MCF 10A (cell line): Measurements from ENCODE around the gene TMUB1. TPM values are rescaled to one million over a fixed set of nuclear protein-coding genes. Genes with fewer than 3 reads are reported as not detected.

Source experiments
- BruUV-seq: library from RNA; stranded (reverse); fragments of 400-500 nt; replicated peaks from 2 replicates; lab custom pipeline; 2021; lab: Mats Ljungman, UMichigan
- CTCF ChIA-PET: fragments of 300-600 bp; sonication (Branson Sonifier 250); formaldehyde crosslinking; extraction: SDS; loops from one replicate; lab custom pipeline; 2021; ENCODE audit warnings: antibody characterized with exemption, inconsistent platforms; lab: Yijun Ruan, JAX
- POLR2A ChIA-PET: fragments of 300-600, 350-650 bp; sonication (Branson Sonifier 250); formaldehyde crosslinking; extraction: SDS; loops from one replicate; lab custom pipeline; 2020; ENCODE audit warnings: antibody characterized with exemption, inconsistent platforms; lab: Yijun Ruan, JAX
- DNase-seq: peaks from one replicate; pipeline ENCODE4 v3.0.0-alpha.2; 2018; ENCODE audit not compliant: unreplicated experiment
- H3K27ac Mint-ChIP-seq: one replicate; pipeline ENCODE4 v1.8.0; 2022; ENCODE audit warnings: mild to moderate bottlenecking, low read depth, mixed read lengths; ENCODE audit not compliant: unreplicated experiment
- H3K27me3 Mint-ChIP-seq: one replicate; pipeline ENCODE4 v1.8.0; 2022; ENCODE audit warnings: mixed read lengths; ENCODE audit not compliant: insufficient read depth, unreplicated experiment
- H3K36me3 Mint-ChIP-seq: one replicate; pipeline ENCODE4 v1.8.0; 2022; ENCODE audit warnings: mild to moderate bottlenecking, moderate library complexity, mixed read lengths; ENCODE audit not compliant: insufficient read depth, unreplicated experiment
- H3K4me1 Mint-ChIP-seq: one replicate; pipeline ENCODE4 v1.8.0; 2022; ENCODE audit warnings: mixed read lengths; ENCODE audit not compliant: insufficient read depth, unreplicated experiment
- H3K4me3 Mint-ChIP-seq: one replicate; pipeline ENCODE4 v1.8.0; 2022; ENCODE audit warnings: mild to moderate bottlenecking, moderate library complexity, mixed read lengths; ENCODE audit not compliant: unreplicated experiment
- H3K9me3 Mint-ChIP-seq: one replicate; pipeline ENCODE4 v1.8.0; 2022; ENCODE audit warnings: mixed read lengths; ENCODE audit not compliant: unreplicated experiment
- CTCF ChIP-seq: fragments of 200-600 bp; IDR thresholded peaks from one replicate; pipeline ENCODE4 v1.8.0; 2022; ENCODE audit warnings: antibody characterized with exemption, mild to moderate bottlenecking; ENCODE audit not compliant: unreplicated experiment
- intact Hi-C: fragments of 100-400 bp; cut with micrococcal nuclease; formaldehyde crosslinking; loops from 2 replicates; pipeline ENCODE4 v1.14.1; 2022
- total RNA-seq: library from RNA; stranded (reverse); gene quantifications from 2 replicates; pipeline ENCODE4 v1.2.3, GENCODE V29; 2022

The TMUB1 gene
- total RNA-seq, 1 experiment from 2014 or later = 30.1 TPM

DNA sequence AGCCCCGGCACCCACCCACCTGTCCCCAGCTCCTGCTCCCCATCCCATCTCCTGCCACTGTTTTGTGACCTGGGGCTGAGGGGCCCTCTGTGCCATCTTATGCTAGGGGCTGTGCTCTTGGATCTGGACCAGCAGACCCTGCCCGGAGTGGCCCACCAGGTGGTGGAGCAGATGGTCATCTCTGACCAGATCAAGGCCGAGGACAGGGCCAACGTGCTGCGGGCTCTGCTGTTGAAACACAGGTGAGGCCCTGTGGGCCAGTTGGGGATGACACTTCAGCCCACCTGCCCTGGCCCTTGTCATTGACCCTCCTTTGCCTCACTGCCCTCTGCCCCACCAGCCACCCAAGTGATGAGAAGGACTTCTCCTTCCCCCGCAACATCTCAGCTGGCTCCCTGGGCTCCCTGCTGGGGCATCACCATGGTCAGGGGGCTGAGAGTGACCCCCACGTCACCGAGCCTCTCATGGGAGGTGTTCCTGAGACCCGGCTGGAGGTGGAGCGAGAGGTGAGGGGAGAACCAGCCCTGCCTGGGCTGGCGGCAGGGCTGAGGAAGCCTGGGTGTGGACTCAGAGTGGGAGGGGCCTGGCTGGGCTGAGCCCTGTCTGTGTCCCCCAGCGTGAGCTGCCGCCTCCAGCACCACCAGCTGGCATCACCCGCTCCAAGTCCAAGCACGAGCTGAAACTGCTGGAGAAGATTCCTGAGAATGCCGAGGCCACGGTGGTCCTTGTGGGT lies 13.3 kb downstream of the TMUB1 start:
- no peaks in the 10 kb centered on the region for H3K4me1 Mint-ChIP-seq
- intact Hi-C loops = no loop called here
- no peaks in the 10 kb centered on the region for H3K27me3 Mint-ChIP-seq
- TF ChIP-seq CTCF = no peak
- H3K9me3 Mint-ChIP-seq = no peaks in the 10 kb centered on the region
- POLR2A ChIA-PET = no interaction called here
- no peak for DNase-seq
- BruUV-seq = no TSS peak
- H3K27ac Mint-ChIP-seq = no peak overlapping the region
- CTCF ChIA-PET = interaction anchor here (0.8 kb wide), 1 partner anchor 46 kb away, joined by 3 read pairs; no protein-coding TSS in a partner anchor
- H3K36me3 Mint-ChIP-seq = peaks cover 76% of the 10 kb centered on the region
- H3K4me3 Mint-ChIP-seq = no peak overlapping the region

DNA sequence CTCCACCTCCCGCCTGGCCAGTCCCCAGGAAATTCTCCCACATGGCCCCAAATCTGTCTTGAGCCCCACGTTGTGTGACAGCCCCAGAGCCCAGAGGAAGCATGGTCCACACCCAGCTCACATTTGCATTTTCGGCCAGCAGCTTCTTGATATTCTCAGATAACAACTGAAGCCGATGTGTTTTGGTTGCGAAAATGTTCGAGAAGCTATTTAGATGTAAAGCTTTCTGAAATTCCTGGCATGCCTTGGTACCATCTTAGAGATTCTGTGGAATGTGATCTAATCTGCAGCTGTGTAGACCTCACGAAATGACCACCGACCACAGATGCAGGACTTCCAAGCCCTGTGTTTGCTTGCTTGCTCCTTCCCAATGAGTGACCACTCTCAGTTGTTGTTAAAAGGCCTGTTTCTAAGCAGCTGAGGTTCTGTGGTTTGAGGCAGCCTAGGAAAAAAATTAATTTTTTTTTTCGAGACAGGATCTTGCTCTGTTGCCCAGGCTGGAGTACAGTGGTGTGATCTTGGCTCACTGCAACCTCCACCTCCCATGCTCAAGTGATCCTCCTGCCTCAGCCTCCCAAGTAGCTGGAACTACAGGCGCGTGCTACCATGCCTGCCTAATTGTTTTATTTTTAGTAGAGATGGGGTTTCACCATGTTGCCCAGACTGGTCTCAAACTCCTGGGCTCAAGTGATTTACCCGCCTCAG lies 15.1 kb downstream of the TMUB1 start:
- ChIA-PET POLR2A (interaction anchor here (0.7 to 1.2 kb wide), 3 partner anchors 10 to 26 kb away, joined by 3 read pairs; partner anchors contain the start of gene CDK5), CTCF (interaction anchor here (0.9 to 1.5 kb wide), 4 partner anchors 23 to 44 kb away, joined by 3 to 12 read pairs (median 3); partner anchors contain the start of gene ABCB8)
- BruUV-seq = no TSS peak
- Mint-ChIP-seq H3K27me3 (no peaks in the 10 kb centered on the region), H3K4me1 (peaks cover 4% of the 10 kb centered on the region), H3K4me3 (no peak overlapping the region), H3K27ac (no peak overlapping the region), H3K36me3 (peaks cover 77% of the 10 kb centered on the region), H3K9me3 (no peaks in the 10 kb centered on the region)
- no peak for TF ChIP-seq CTCF
- intact Hi-C loops = no loop called here
- DNase-seq = no peak

DNA sequence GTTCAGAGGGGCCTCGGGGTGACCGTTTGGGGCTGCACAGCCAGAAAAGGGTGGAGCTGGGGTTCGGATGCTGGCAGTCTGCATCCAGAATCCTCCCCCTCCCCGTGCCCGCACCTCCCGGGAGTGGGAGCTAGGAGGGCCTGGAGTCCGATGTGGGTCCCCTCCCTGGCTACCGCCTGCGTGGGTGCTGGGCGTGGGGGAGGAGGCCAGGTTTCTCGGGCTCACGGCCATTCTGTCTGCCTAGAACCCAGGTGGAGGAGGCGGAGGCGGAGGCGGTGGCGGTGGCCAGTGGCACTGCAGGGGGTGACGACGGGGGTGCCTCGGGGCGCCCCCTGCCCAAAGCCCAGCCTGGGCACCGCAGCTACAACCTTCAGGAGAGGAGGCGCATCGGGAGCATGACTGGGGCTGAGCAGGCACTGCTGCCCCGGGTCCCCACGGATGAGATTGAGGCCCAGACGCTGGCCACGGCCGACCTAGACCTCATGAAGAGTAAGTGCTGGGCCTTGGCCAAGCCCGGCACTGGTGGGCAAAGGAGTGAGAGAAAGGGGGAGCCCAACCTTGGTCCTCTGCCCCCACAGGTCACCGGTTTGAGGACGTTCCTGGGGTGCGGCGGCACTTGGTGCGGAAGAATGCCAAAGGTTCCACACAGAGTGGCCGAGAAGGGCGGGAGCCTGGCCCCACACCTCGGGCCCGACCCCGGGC lies 16.9 kb downstream of the TMUB1 start:
- Mint-ChIP-seq H3K9me3 (no peaks in the 10 kb centered on the region), H3K36me3 (peaks cover 71% of the 10 kb centered on the region), H3K4me3 (no peak overlapping the region), H3K4me1 (peaks cover 11% of the 10 kb centered on the region), H3K27ac (no peak overlapping the region), H3K27me3 (no peaks in the 10 kb centered on the region)
- TF ChIP-seq CTCF = no peak
- intact Hi-C loops = no loop called here
- ChIA-PET CTCF (interaction anchor here (0.5 to 1.1 kb wide), 4 partner anchors 9 to 1893 kb away, joined by 4 read pairs; partner anchors contain the start of gene CDK5), POLR2A (no interaction called here)
- DNase-seq = no peak
- no TSS peak for BruUV-seq

DNA sequence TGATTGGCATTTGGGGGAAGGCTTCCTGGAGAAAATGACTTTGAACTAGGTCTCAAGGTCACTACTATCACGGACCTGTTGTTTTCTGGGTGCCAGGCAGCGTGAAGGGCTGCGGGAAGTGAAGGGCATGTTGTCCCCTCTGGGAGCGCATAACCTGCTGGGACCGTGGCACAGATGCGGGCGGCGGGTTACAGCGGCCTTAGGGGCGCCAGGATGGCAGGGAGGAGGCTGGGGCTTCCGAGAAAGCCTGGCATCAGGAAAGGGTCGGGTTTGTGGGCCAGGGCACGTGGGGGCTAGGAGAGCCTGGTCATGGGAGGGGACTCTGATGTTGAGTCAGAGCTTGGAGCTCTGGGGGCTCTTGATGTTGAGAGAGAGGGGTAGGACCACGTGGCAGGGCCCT lies 17.8 kb downstream of the TMUB1 start:
- ChIA-PET POLR2A (no interaction called here), CTCF (interaction anchor here (0.7 to 0.9 kb wide), 2 partner anchors 22 to 45 kb away, joined by 4 read pairs; no protein-coding TSS in a partner anchor)
- Mint-ChIP-seq H3K4me3 (no peak overlapping the region), H3K9me3 (no peaks in the 10 kb centered on the region), H3K4me1 (peaks cover 19% of the 10 kb centered on the region), H3K36me3 (peaks cover 70% of the 10 kb centered on the region), H3K27ac (no peak overlapping the region), H3K27me3 (no peaks in the 10 kb centered on the region)
- intact Hi-C loops = no loop called here
- BruUV-seq = no TSS peak
- DNase-seq = no peak
- TF ChIP-seq CTCF = no peak
